HG03097 (cell line): ENCODE measurements around the gene CACNG4.

Source experiments
- ATAC-seq: cut with Tn5 transposase; IDR thresholded peaks from one replicate; pipeline ENCODE4 v1.9.1; 2021; ENCODE audit not compliant: unreplicated experiment, low FRiP score

Gene CACNG4

DNA sequence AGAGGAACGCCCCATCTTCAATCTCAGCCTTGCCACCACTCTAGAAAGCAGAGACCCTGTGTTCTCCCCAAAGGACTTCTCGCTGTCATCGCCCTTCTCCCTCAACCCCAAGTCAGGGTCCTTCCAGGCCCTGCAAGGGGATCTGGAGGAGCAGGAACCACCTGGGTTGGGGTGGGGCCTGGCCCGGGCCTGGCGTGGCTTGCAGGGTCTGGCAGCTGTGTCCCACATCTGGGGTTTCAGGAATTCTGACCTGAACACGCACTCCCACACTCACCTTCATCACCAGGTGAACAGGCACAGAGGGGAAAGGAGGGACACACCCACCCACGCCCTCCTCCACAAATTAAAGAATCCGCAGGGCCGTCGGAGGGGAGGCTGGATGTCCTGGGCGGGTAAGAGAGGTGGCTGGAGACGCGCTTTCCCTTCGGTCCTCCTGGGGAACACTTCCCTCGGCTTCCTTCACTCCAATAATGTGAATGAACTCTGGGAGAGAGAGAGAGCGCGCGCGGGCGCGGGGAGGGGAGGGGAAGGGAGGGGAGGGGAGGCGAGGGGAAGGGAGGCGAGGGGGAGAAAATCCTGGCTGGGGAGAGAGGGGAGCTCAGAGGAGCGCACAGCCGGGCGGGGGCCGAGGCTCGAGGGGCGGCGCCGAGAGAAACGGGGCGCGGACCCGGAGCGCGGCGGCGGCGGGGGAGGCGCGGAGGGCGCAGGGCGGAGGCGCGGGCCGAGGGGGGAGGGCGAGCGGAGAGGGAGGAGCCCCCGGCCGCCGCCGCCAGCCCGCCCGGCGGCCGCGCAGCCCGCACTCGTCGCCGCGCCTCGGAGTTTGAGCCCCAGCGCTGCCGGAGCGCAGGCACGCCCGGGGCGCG, at the start of gene CACNG4:
CACNG4 (plus strand) TSS at position 799 of the 863 bp plus-strand sequence. CDS start 205 bp downstream, outside the sequence.
- no peak for ATAC-seq

DNA sequence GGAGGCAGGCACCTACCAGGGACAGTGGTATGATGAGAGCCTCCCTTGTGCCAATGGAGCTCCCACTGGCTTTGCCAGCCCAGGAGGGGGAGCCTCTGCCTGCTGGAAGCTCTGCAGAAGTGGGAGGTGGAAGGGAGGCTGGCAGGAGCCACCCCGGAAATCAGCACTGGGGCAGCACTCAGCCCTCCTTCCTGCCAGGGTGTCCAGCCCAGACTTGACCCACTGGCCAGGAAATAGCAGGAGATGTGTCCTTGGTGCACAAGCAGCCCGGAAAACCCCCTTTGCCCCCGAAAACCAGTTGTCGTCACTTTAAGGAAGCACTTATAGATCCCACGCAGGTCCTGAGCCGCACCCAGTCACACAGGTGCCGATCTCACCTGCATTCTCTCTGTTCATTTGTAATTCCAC, 49.3 kb upstream of the CACNG4 start:
- no peak for ATAC-seq

- no peak for ATAC-seq
Measured at GRCh38 chr17:66915792-66916191, 48.7 kb upstream of the CACNG4 start.

DNA sequence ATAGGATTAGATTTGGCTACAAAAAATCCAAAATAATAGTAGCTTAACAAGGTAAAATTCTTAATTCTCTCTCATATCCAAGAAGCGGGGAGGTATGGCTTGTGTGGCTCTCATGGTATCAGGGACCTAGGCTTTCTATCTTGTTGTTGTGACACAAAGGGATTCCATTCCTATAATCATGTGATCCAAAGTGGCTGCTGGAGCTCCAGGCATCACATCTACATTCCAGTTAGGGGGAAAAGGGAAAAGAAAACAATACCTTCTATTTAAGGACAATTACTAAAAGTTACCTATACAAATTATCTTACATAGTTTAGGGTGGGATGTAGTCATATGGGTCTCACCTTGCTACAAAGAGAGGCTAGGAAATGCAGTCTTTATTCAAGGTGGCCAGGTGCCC, 47.6 kb upstream of the CACNG4 start:
- no peak for ATAC-seq

DNA sequence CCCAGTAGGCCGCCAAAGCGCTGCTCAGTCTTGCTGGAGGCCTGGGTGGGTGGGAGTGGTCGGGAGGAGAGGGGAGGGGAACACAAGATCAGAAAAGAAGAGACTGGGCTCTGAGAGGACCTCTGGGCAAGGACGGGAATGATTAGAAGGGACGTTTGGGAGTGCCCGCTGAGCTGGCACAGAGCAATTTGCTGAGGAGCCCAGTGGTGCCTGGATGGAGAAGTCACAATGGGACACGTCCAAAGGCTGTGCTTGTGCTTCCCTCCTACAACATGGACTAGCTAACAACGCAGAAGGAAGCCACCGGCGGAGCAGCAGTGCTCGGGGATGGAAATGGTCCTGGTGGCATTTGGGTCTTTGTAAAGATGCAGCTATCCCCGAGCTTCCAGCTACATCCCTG, 45.6 kb upstream of the CACNG4 start:
- no peak for ATAC-seq

DNA sequence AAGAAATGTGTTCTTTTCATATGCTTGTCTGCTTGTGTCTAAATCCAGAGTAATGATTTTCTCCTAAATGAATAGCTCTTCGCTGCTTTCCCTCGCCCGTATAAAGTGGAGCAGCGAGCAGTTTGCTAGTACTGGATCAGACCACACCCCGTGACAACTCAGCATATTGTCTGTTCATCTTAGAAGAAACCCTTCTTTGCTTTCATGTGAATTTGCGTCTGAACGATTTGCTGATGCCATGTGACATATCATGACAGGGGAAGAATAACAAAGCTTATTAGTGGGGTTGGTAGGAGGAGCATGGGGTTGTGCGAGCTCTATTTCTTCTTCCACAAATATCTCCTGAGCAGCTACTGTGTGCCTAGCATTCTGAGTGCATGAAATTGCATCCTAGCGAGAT, 44.1 kb upstream of the CACNG4 start:
- no peak for ATAC-seq

- ATAC-seq = no peak
Measured at GRCh38 chr17:66920950-66921349, 43.6 kb upstream of the CACNG4 start.

DNA sequence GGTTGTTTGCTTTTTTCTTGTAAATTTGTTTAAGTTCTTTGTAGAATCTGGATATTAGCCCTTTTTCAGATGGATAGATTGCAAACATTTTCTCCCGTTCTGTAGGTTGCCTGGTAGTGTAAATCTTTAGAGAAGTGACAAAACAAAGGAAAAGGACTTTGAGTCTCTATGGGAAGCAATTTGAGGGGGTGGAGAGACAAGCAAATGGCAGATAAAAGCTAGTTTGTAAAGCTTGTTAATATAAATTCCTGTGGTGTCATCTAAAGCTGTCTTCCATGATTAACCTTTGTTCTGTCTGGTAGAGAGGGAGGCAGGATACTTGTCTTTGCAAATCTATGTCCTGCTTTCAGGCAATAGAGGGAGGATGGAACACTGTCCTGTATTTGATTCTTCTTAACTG, 40.6 kb upstream of the CACNG4 start:
- ATAC-seq = no peak

DNA sequence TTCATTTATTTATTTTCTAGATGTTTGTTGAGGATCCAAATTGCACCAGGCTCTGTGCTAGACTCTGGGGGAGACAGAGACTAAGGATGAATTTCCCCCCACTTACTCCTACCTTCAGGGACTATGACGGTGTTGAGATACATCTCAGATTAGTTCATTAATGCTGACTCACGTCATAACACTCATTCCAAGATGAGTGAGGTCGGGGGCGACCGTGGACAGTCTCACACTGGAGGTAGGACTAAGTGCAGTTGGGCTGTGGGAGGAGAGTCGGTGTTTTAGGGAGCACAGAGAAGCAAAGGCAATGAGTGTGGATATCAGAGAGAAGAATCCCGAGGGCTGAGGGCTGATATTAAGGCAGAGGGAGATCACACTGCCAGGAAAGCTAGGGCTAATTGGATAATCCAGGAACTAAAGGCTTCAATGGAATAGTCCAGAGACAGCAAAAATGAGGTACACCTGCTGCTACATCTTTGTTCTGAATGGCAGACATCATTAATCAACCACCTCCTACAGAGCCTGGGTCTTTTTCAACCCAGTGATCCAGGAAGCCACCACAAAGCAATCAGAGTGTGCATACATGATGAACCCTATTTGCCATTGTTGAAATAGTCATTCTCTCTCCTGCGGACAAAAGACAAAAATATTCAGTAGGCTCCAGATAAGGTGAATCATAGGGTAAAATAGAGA, 38.6 kb upstream of the CACNG4 start:
- no peak for ATAC-seq

- no peak for ATAC-seq
Measured at GRCh38 chr17:66928949-66929348, 35.6 kb upstream of the CACNG4 start.

DNA sequence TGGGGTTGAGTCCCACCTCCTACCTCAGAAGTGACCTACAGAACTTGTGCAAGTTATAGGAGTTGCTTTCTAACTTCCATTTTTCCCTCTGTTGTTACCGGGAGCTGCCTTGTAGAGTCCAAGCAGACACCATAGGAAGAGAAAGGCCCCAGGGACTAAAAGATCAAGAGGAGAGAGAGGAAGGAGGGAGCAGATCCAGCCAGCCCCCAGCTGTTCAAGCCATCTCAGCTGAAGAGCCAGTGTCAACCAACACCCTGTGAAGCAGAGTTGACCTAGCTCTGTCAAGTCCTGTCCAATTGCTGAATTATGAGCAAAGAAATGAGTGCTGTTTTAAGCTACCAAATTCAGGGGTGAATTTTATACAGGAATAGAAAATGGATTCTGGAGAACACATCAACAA, 34.9 kb upstream of the CACNG4 start:
- no peak for ATAC-seq

- no peak for ATAC-seq
Measured at GRCh38 chr17:66930933-66931332, 33.6 kb upstream of the CACNG4 start.

DNA sequence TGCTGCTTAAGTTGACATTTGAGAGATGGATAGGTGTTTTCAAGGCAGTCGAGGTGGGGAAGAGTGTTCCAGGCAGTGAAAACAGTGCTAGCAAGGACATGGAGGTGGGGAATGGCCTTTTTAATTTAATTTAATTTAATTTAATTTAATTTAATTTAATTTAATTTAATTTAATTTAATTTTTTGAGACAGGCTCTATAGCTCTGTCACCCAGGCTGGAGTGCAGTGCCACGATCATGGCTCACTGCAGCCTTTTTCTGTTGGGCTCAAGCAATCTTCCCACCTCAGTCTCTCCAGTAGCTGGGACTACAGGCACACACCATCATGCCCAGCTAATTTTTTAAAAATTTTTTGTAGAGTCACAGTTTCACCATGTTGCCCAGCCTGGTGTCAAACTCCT, 32.2 kb upstream of the CACNG4 start:
- ATAC-seq = no peak

GRCh38 chr17:66934040-66934439, 30.5 kb upstream of the CACNG4 start:
- no peak for ATAC-seq

DNA sequence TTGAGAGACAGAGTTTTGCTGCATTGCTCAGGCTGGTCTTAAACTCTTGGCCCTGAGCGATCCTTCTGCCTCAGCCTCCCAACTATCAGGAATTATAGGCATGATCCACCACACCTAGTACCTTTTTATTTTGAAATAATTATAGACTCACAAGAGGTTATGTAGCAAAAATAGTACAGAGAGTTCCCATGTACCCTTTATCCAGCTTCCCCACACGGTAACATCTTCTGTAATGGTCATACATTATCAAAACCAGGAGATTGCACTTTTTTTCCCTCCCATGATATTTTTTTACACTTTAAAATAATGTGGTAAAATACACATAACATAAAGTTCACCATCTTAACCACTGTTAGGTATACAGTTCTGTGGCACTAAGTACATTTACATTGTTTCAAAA, 28.8 kb upstream of the CACNG4 start:
- no peak for ATAC-seq

- ATAC-seq = no peak
Measured at GRCh38 chr17:66938656-66939055, 25.9 kb upstream of the CACNG4 start.

GRCh38 chr17:66939461-66940114, 24.9 kb upstream of the CACNG4 start:
- ATAC-seq = no peak

DNA sequence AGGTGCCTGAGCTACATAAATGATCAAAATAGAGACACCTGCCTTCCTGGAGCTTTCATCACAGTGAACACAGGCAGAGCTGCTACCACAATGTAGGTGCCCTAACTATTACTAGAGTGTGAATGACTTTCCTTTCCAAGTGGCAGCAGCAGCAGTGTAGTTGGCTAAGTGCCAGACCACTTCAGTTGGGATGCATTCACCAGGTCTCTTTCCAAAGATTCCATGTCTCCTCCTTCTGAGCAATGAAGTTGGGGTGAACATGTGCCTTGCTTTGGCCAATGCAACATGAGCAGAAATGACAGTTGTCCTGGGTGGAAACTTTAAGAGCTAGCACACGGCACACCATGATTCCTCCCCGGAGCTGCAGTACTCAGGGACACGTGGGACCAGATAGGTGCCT, 23.3 kb upstream of the CACNG4 start:
- ATAC-seq = no peak

DNA sequence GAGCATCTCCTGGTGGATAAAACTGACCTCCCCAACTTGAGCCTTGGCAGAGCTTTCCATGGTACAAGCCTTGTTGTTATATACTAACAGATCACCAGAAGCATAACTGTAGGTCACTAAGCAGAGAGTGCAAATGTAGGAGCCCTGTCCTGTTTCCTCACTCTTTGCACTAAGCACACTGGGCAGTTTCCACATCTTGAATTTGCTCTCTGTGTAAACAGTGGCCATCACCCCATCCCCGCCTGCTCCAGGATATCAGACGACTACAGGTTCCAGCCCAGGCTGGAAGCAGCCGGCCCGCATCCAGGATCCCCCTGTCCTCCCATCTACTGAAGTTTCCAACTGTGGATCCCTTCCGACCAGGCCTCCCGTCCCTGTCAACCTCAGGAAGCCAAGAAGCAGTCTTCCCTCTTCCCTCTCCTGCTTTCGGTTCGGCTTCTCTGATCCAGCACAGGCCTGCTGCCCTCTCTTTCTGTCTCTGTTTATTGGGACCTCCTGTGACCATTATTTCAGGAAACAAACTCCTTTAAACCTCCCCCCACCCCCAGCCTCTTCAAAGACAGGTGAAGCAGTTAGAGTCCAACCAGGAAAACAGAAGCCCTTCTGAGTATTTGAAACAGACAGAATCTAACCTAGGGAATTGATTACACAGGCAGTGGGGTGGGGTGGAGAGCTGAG, 22.6 kb upstream of the CACNG4 start:
- ATAC-seq = no peak

GRCh38 chr17:66942451-66943264, 21.8 kb upstream of the CACNG4 start:
- ATAC-seq = no peak
